Endometrial microvascular endothelial cells (primary cell): ENCODE results near the gene CACNA1D. TPM values are rescaled to one million over a fixed set of nuclear protein-coding genes. Genes with fewer than 3 reads are reported as not detected.

Source experiments
- in situ Hi-C: cut with HindIII; loops from 2 replicates; pipeline ENCODE4 v1.10.0; 2017; ENCODE audit warnings: low sequenced_read_pairs, low pct_unique_long_range_greater_than_20kb; ENCODE audit errors: inconsistent ontology term
- total RNA-seq: library from RNA; depleted of rRNA; stranded (reverse); fragments of >200 nt; gene quantifications from one replicate; pipeline ENCODE4 v1.2.3, GENCODE V29; 2015; ENCODE audit errors: inconsistent ontology term

CACNA1D gene
- total RNA-seq, 1 donor from 2014 or later: not detected

DNA sequence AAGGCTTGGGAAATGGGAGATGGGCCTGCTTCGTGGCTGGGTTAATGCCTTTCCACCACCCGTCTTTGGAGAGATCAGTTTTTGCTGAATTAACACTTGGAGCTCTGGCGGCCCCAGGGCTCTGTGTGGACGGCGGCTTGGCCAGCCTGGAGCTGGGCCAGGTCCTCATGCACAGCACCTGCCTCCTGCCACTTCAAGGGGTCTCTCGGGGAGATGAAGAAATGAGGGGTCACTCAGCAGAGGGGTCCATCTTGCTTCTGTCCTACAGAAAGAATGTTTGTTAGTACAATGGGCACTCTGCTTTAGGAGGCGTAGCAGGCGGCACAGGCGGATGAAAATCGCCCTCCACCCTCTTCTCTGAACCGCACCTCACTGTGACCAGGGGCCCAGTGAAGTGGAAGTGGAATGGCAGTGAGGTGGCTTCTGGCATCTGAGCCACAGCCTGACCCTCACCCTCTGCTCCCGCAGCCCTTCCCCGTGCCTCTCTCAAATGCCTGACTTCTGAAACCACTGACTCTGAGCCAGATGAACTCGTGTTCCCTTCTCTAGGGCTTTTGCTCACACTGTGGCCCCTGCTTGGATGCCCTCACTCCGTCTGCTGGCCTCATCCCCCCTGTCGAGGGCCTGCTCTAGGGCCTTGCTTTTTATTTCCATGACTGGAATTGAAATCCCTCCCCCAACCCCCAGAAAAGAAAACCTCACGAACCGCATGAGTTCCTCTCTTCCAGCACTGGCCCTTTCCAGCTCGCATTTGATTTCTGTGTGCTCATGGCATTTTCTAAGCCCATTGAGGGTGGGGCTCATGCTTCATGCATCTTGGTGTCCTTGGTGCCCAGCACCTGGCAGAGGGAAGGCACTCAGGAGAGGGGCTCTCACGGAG lies 309.6 kb downstream of the CACNA1D start:
- in situ Hi-C loops: no loop called here

GRCh38 chr3:53804697-53805462 lies 310.5 kb downstream of the CACNA1D start:
- in situ Hi-C loops: no loop called here

DNA sequence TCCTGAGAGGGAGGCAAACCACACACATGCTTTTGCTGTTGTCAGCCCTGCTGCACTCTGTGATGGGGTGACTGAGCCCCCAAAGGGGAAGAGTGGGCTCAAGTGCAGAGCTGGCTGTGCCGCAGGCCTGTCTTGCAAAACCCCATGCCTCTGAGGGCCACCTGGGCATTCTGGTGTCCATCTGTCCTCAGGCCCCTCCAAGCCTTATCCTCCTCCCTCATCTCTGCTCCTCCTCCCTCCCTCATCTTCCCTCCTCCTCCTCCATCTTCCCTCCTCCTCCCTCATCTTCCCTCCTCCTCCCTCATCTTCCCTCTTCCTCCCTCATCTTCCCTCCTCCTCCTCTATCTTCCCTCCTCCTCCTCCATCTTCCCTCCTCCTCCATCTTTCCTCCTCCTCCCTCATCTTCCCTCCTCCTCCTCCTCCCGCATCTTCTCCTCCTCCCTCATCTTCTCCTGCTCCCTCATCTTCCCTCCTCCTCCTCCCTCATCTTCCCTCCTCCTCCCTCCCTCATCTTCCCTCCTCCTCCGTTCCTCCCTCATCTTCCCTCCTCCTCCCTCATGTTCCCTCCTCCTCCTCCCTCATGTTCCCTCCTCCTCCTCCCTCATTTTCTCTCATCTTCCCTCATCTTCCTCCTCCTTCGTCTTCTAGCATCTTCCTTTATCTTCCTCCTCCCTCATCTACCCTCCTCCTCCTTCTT lies 311.2 kb downstream of the CACNA1D start:
- in situ Hi-C loops: no loop called here

- in situ Hi-C loops: no loop called here
These were observed 312.0 kb downstream of the CACNA1D start for GRCh38 chr3:53806182-53807116.

DNA sequence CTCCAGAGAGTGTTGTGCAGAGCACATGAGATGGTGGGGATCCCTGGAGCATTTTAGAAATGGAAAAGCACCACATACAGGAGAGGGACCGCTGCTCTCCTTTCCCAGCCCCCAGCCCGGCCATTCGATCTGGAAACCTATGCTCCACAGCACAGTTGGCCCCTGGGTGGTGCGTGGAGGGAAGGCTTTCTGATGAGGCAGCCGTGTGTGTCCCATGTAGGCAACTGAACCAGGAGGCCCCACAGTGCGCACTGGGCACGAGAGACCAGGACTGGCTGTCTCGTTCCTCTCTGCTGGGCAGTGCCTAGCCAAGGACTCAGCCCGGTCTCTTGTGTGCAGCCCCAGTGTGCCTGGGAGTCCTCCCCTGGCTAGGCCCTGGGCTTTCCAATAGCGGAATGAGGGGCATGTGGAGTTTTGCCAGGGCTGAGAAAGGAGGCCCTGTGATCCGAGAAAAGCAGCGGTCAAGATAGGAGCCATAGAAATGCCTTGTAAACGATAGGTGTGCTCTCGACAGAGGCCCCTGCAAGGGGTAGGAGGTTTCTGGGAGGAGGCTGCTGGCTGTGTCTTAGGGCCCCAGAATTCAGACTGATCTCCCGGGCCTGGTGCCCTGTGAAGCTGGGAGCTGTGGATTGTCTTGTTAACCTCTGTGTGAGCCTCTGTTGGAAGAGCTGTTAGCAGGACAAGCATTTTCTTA lies 312.9 kb downstream of the CACNA1D start:
- in situ Hi-C loops: no loop called here

GRCh38 chr3:53808496-53808895 lies 314.1 kb downstream of the CACNA1D start:
- in situ Hi-C loops: no loop called here

- in situ Hi-C loops: no loop called here
These were observed 314.9 kb downstream of the CACNA1D start for GRCh38 chr3:53809267-53809666.

- in situ Hi-C loops: no loop called here
These were observed 315.5 kb downstream of the CACNA1D start for GRCh38 chr3:53809764-53810400.

DNA sequence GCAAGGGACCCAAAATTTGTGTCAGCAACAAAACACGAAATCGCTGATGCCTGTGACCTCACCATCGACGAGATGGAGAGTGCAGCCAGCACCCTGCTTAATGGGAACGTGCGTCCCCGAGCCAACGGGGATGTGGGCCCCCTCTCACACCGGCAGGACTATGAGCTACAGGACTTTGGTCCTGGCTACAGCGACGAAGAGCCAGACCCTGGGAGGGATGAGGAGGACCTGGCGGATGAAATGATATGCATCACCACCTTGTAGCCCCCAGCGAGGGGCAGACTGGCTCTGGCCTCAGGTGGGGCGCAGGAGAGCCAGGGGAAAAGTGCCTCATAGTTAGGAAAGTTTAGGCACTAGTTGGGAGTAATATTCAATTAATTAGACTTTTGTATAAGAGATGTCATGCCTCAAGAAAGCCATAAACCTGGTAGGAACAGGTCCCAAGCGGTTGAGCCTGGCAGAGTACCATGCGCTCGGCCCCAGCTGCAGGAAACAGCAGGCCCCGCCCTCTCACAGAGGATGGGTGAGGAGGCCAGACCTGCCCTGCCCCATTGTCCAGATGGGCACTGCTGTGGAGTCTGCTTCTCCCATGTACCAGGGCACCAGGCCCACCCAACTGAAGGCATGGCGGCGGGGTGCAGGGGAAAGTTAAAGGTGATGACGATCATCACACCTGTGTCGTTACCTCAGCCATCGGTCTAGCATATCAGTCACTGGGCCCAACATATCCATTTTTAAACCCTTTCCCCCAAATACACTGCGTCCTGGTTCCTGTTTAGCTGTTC lies 316.9 kb downstream of the CACNA1D start:
- in situ Hi-C loops: no loop called here

GRCh38 chr3:53812434-53812833 lies 318.0 kb downstream of the CACNA1D start:
- in situ Hi-C loops: no loop called here

DNA sequence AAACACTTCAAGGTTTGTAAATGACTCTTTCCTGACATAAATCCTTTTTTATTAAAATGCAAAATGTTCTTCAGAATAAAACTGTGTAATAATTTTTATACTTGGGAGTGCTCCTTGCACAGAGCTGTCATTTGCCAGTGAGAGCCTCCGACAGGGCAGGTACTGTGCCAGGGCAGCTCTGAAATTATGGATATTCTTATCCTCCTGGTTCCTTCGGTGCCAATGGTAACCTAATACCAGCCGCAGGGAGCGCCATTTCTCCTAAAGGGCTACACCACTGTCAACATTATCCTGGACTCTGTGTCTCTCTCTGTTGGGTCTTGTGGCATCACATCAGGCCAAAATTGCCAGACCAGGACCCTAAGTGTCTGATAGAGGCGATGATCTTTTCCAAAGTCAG lies 318.8 kb downstream of the CACNA1D start:
- in situ Hi-C loops: no loop called here

GRCh38 chr3:53813876-53814275 lies 319.5 kb downstream of the CACNA1D start:
- in situ Hi-C loops: no loop called here

- in situ Hi-C loops: no loop called here
These were observed 320.7 kb downstream of the CACNA1D start for GRCh38 chr3:53815067-53815466.

- in situ Hi-C loops: no loop called here
These were observed 321.2 kb downstream of the CACNA1D start for GRCh38 chr3:53815651-53816050.

DNA sequence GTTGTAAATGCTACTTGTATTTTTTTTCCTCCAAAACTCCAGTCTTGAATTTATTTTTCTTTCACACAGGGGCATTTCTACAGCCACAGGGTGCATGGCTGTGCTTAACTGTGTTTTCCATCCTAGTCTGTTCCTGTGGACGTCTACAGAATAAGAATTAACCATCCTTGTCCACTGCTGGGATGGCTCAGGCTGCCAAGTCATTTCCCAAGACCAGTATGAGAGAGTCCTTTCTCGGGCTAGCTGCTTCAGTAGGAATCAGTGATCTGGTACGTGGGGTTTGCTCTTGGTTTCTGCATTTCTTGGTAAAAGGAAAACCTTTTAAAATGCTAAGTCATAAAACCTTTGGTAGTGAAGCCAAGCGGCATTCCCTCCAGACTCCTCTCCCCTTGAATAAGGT lies 322.0 kb downstream of the CACNA1D start:
- in situ Hi-C loops: no loop called here

GRCh38 chr3:53817211-53817610 lies 322.8 kb downstream of the CACNA1D start:
- in situ Hi-C loops: no loop called here

DNA sequence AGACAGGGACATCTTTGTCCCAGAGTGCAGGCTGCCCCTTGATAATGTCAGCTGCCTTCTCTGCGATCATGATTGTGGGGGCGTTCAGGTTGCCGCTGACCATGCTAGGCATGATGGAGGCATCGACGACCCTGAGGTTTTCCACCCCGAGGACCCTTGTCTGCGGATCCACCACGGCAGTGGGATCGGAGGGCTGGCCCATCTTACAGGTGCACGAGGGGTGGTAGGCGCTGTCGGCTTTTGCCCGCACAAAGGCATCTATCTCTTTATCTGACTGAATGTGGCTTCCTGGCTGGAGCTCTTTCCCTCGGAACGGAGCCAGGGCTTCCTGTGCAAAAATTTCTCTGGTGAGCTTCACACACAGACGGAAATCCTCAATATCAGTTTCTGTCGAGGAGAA lies 323.4 kb downstream of the CACNA1D start:
- in situ Hi-C loops: no loop called here
